Lower lobe of right lung (tissue), 2 donors: ENCODE results near the gene MDFI. TPM values are rescaled to one million over a fixed set of nuclear protein-coding genes. Genes with fewer than 3 reads are reported as not detected.
A peak's percentile ranks its signal among the peaks of the same experiment; 100 is the strongest.

Experiments
- ATAC-seq, 2 donors: fragments of 200-7000 bp; cut with Tn5 transposase; one replicate each; pipeline ENCODE4 v1.9.1; 2020 to 2022; ENCODE audit warnings: mild to moderate bottlenecking in 2 of 2, moderate library complexity in 2 of 2
- DNase-seq: peaks from one replicate; pipeline ENCODE4 v3.0.0-alpha.2; 2020
- H3K27ac ChIP-seq: fragments of 200-600 bp; one replicate; pipeline ENCODE4 v1.8.0; 2022
- H3K27me3 ChIP-seq: fragments of 200-600 bp; one replicate; pipeline ENCODE4 v1.8.0; 2022; ENCODE audit warnings: low read depth
- H3K36me3 ChIP-seq: fragments of 200-600 bp; one replicate; pipeline ENCODE4 v1.8.0; 2022; ENCODE audit warnings: mild to moderate bottlenecking
- H3K4me1 ChIP-seq: fragments of 200-600 bp; one replicate; pipeline ENCODE4 v1.8.0; 2022
- H3K4me3 ChIP-seq: fragments of 200-600 bp; one replicate; pipeline ENCODE4 v1.8.0; 2022; ENCODE audit warnings: mild to moderate bottlenecking
- H3K9me3 ChIP-seq: fragments of 200-600 bp; one replicate; pipeline ENCODE4 v1.8.0; 2022
- CTCF ChIP-seq: fragments of 200-600 bp; IDR thresholded peaks from one replicate; pipeline ENCODE4 v1.8.0; 2022; ENCODE audit warnings: antibody characterized with exemption, mild to moderate bottlenecking
- intact Hi-C: fragments of 100-400 bp; cut with DNase I; formaldehyde crosslinking; loops from one replicate; pipeline ENCODE4 v1.11.0; 2022
- long read RNA-seq: library from polyadenylated mRNA; unstranded; transcript quantifications from one replicate; pipeline ENCODE4 v2.0.0, GENCODE V29; 2021
- total RNA-seq: library from RNA; stranded (reverse); fragmentation: NEBNext Ultra II Directional; extraction: Animal tissue kit (Norgen Biotek cat#: 25700); gene quantifications from one replicate; pipeline ENCODE4 v1.2.1, GENCODE V29; 2021
- donor health status: DM: no; HTN: yes; CAD: no; lungs with severe emphysema.

MDFI gene
- 10.6 TPM for total RNA-seq
- long read RNA-seq, partial matches to known transcripts, result 1 of 7 reads
- long read RNA-seq, other reads (novel, unspliced or antisense), result 2 of 7 reads

- DNase-seq, result peak; percentile 43
- no peaks in the 10 kb centered on the region for H3K9me3 ChIP-seq
- peak; percentile 10 to 23 for ATAC-seq
- no peaks in the 10 kb centered on the region for H3K36me3 ChIP-seq
- H3K27ac ChIP-seq, result peak within 1 kb of the TSS; percentile 51
- H3K27me3 ChIP-seq, result peaks cover 28% of the 10 kb centered on the region
- H3K4me3 ChIP-seq, result peak within 1 kb of the TSS; percentile 57
- TF ChIP-seq CTCF, result no peak
- intact Hi-C loops, result no loop called here
- H3K4me1 ChIP-seq, result peaks cover 30% of the 10 kb centered on the region
Measured at GRCh38 chr6:41638002-41638934, at the start of gene MDFI. MDFI (plus strand) TSS chr6:41638468; CDS start chr6:41638750, 282 bp downstream.

- no peaks in the 10 kb centered on the region for H3K9me3 ChIP-seq
- ATAC-seq (no peak), DNase-seq (no peak)
- no peak for TF ChIP-seq CTCF
- peaks cover 72% of the 10 kb centered on the region for H3K36me3 ChIP-seq
- no peaks in the 10 kb centered on the region for H3K4me1 ChIP-seq
- no peak overlapping the region for H3K27ac ChIP-seq
- no peak overlapping the region for H3K4me3 ChIP-seq
- intact Hi-C loops, result no loop called here
- H3K27me3 ChIP-seq, result no peaks in the 10 kb centered on the region
Measured at GRCh38 chr6:41589223-41589622, 49.0 kb upstream of the MDFI start.

GRCh38 chr6:41589636-41590622 is 48.3 kb upstream of the MDFI start:
- no peak for DNase-seq
- Histone ChIP-seq H3K4me1 (no peaks in the 10 kb centered on the region), H3K36me3 (peaks cover 73% of the 10 kb centered on the region), H3K4me3 (no peak overlapping the region), H3K9me3 (no peaks in the 10 kb centered on the region), H3K27ac (no peak overlapping the region), H3K27me3 (no peaks in the 10 kb centered on the region)
- no peak for ATAC-seq
- TF ChIP-seq CTCF, result no peak
- intact Hi-C loops, result no loop called here

GRCh38 chr6:41591122-41591521 is 47.1 kb upstream of the MDFI start:
- no peak for DNase-seq
- H3K9me3 ChIP-seq, result no peaks in the 10 kb centered on the region
- intact Hi-C loops, result no loop called here
- no peak overlapping the region for H3K4me3 ChIP-seq
- no peak overlapping the region for H3K27ac ChIP-seq
- no peak for TF ChIP-seq CTCF
- ATAC-seq, result no peak
- peaks cover 79% of the 10 kb centered on the region for H3K36me3 ChIP-seq
- no peaks in the 10 kb centered on the region for H3K27me3 ChIP-seq
- no peaks in the 10 kb centered on the region for H3K4me1 ChIP-seq

GRCh38 chr6:41591859-41592502 is 46.3 kb upstream of the MDFI start:
- H3K36me3 ChIP-seq, result peaks cover 82% of the 10 kb centered on the region
- H3K4me3 ChIP-seq, result no peak overlapping the region
- H3K27ac ChIP-seq, result no peak overlapping the region
- DNase-seq, result peak; percentile 71
- no peaks in the 10 kb centered on the region for H3K9me3 ChIP-seq
- H3K27me3 ChIP-seq, result no peaks in the 10 kb centered on the region
- TF ChIP-seq CTCF, result peak; percentile 89
- intact Hi-C loops, result no loop called here
- peak; percentile 75 for ATAC-seq
- no peaks in the 10 kb centered on the region for H3K4me1 ChIP-seq
